ENCODE data around the gene EIF4A3. TPM values are rescaled to one million over a fixed set of nuclear protein-coding genes. Genes with fewer than 3 reads are reported as not detected.

EIF4A3 gene
- total RNA-seq, 1 donor from 2014 or later: 79.9 TPM

DNA sequence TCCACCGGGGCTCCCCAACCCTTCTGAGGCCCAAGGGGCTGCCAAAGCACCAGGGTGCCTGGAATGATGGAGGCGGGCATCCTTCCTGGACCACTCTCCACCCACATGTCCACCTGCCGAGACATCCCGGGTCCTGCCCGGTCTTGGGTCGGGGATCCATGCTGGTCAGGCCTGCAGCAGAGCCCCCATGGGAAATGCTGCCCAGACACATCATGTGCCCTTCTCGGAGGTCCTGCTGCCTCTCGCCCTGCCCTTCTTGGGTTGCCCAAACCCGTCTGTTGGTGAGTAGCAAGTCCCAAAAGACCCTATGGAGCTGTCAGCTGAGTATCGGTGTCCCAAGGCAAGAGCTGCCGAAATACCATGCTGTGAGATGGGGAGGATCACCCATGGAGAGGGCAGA lies 60.3 kb downstream of the EIF4A3 start:
- FAIRE-seq: no peak
- no peak for DNase-seq (ENCODE audit: low spot score in 2 of 2)

DNA sequence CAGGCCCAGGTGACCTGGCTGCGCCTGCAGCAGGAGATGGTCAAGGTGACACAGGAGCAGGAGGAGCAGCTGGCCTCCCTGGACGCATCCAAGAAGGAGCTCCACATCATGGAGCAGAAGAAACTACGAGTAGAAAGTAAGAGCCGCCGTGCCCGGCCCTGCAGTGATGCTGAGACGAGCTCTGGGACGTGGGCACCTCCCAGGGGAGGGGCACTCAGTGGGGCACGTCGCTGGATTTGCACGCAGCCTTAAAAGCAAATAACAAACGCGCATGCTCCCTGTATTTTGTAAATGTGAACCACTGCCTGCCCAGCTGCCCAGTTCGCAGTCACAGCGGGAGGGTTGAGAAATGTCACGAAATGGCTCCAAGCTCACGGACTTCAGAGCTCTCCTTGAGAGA lies 60.8 kb downstream of the EIF4A3 start:
- no peak for DNase-seq (ENCODE audit: low spot score in 2 of 2)
- FAIRE-seq: no peak

DNA sequence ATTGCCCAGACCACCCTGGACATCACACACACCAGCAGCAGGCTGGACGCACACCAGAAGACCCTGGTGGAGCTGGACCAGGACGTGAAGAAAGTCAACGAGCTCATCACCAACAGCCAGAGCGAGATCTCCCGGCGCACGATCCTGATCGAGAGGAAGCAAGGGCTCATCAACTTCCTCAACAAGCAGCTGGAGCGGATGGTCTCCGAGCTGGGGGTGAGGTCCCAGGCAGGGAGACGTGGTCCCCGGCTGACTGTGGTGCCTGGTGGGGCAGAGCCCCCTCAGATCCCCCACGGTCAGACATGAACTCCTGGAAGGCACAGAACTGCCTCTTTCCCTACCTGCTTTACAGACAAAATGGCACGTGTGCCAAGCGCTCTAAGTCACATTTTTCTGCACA lies 62.2 kb downstream of the EIF4A3 start:
- DNase-seq (ENCODE audit: low spot score in 2 of 2) (no peak), FAIRE-seq (no peak)

Small RNAs within 50 kb of the gene (small RNA-seq; reads per million reads assigned to genes)
- not detected for gene AC087741.2
- not detected for gene MIR1268B

Other genes with a start within 250 kb of the EIF4A3 start
- gene TBC1D16, start 111.3 kb downstream of the EIF4A3 start, total RNA-seq: 16.3 TPM
- gene CCDC40, start 110.5 kb downstream of the EIF4A3 start, total RNA-seq: 6.5 TPM
- gene GAA, start 45.5 kb downstream of the EIF4A3 start, total RNA-seq: 12.2 TPM
- 0.41 TPM for gene CARD14, start 22.9 kb upstream of the EIF4A3 start, total RNA-seq
- gene SGSH, start 73.2 kb upstream of the EIF4A3 start, total RNA-seq: 3.7 TPM
- 9.8 TPM for gene SLC26A11, start 73.3 kb upstream of the EIF4A3 start, total RNA-seq
- 12.2 TPM for gene RNF213, start 113.7 kb upstream of the EIF4A3 start, total RNA-seq